Mucosa of descending colon (tissue), 3 donors: ENCODE results near the gene DIDO1. TPM values are rescaled to one million over a fixed set of nuclear protein-coding genes. Genes with fewer than 3 reads are reported as not detected.
A peak's percentile ranks its signal among the peaks of the same experiment; 100 is the strongest.

ENCODE experiments used
- ATAC-seq: fragments of 200-7000 bp; cut with Tn5 transposase; one replicate; pipeline ENCODE4 v1.9.1; 2020; ENCODE audit warnings: mild to moderate bottlenecking, moderate library complexity
- DNase-seq, 3 donors: peaks; one replicate each; pipeline ENCODE4 v3.0.0-alpha.2; 2020
- H3K36me3 ChIP-seq: fragments of 200-600 bp; one replicate; pipeline ENCODE4 v1.8.0; 2021; ENCODE audit warnings: low read depth, mild to moderate bottlenecking
- H3K4me1 ChIP-seq: fragments of 200-600 bp; one replicate; pipeline ENCODE4 v1.8.0; 2021; ENCODE audit warnings: low read depth, mild to moderate bottlenecking
- H3K4me3 ChIP-seq: fragments of 200-600 bp; one replicate; pipeline ENCODE4 v1.8.0; 2021; ENCODE audit warnings: mild to moderate bottlenecking
- H3K9me3 ChIP-seq: fragments of 200-600 bp; one replicate; pipeline ENCODE4 v1.8.0; 2021; ENCODE audit warnings: mild to moderate bottlenecking
- intact Hi-C, 2 donors: fragments of 100-400 bp; cut with DNase I in 1 of 2; cut with micrococcal nuclease in 1 of 2; formaldehyde crosslinking; loops; one replicate each; pipeline versions ENCODE4 v1.11.0 to v1.11.1; 2022; cut with DNase I, micrococcal nuclease
- total RNA-seq, 3 donors: library from RNA; stranded (reverse); fragmentation: NEBNext Ultra II Directional in 2 of 3; extraction: Animal tissue kit (Norgen Biotek cat#: 25700) in 2 of 3; gene quantifications; one replicate each; pipeline versions ENCODE4 v1.2.1 to v1.2.4, GENCODE V29; 2021 to 2023
- TF ChIP-seq, protein P1 (sequence below): fragments of 200-600 bp; IDR thresholded peaks from one replicate; pipeline ENCODE4 v1.8.0; 2022; ENCODE audit warnings: antibody characterized with exemption, mild to moderate bottlenecking
- donor health status: DM: no; HTN: no; CAD: no; lungs with moderate emphysema.
- donor health status: DM: no; HTN: no; CAD: no.
- donor health status: DM: no; HTN: yes; CAD: no.

Gene DIDO1
- total RNA-seq, 3 donors from 2014 or later = 53.4 to 72.5 (median 67.4) TPM

- ATAC-seq (no peak), DNase-seq (no peak)
- Histone ChIP-seq H3K36me3 (no peaks in the 10 kb centered on the region), H3K4me1 (no peaks in the 10 kb centered on the region), H3K9me3 (no peaks in the 10 kb centered on the region), H3K4me3 (no peak overlapping the region)
- TF ChIP-seq, protein P1, sequence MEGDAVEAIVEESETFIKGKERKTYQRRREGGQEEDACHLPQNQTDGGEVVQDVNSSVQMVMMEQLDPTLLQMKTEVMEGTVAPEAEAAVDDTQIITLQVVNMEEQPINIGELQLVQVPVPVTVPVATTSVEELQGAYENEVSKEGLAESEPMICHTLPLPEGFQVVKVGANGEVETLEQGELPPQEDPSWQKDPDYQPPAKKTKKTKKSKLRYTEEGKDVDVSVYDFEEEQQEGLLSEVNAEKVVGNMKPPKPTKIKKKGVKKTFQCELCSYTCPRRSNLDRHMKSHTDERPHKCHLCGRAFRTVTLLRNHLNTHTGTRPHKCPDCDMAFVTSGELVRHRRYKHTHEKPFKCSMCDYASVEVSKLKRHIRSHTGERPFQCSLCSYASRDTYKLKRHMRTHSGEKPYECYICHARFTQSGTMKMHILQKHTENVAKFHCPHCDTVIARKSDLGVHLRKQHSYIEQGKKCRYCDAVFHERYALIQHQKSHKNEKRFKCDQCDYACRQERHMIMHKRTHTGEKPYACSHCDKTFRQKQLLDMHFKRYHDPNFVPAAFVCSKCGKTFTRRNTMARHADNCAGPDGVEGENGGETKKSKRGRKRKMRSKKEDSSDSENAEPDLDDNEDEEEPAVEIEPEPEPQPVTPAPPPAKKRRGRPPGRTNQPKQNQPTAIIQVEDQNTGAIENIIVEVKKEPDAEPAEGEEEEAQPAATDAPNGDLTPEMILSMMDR = no peak
- intact Hi-C loops = loop anchor here in 1 of 2 donors (10.0 kb wide), 1 partner anchor 132 kb away; the partner anchor contains the start of gene BHLHE23
These were observed 53.0 kb downstream of the DIDO1 start for GRCh38 chr20:62873280-62873679.

- intact Hi-C loops = loop anchor here in 1 of 2 donors (10.0 kb wide), 1 partner anchor 132 kb away; the partner anchor contains the start of gene BHLHE23
- Histone ChIP-seq H3K4me3 (no peak overlapping the region), H3K4me1 (no peaks in the 10 kb centered on the region), H3K9me3 (no peaks in the 10 kb centered on the region), H3K36me3 (no peaks in the 10 kb centered on the region)
- no peak for DNase-seq
- TF ChIP-seq, protein P1 = no peak
- ATAC-seq = no peak
These were observed 53.4 kb downstream of the DIDO1 start for GRCh38 chr20:62872862-62873261.

DNA sequence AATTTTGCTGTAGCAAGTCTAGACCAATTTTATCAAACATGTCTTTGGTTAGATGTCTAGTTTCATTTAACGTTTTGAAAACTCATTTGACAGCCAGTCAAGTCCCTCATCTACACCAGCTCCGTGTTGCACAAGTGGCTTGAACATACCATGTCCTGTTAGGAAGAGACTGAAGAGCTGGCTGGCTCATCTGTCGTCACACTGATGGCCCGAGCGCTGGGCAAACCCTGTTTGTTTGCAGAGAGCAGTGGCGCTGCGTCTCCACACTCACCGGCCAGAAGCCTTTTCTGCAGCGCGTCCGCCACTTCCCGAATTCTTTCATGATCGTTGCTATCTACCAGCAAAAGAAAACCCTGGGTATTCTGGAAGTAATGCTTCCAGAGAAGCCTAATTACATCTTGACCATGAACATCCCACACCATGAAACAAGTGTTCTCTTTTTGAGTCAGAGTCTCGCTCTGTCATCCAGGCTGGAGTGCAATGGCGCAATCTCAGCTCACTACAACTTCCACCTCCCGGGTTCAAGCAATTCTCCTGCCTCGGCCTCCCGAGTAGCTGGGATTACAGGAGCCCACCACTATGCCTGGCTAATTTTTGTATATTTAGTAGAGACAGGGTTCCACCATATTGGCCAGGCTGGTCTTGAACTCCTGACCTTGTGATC is 54.0 kb downstream of the DIDO1 start:
- H3K4me1 ChIP-seq = no peaks in the 10 kb centered on the region
- no peaks in the 10 kb centered on the region for H3K36me3 ChIP-seq
- no peaks in the 10 kb centered on the region for H3K9me3 ChIP-seq
- H3K4me3 ChIP-seq = no peak overlapping the region
- ATAC-seq (no peak), DNase-seq (no peak)
- intact Hi-C loops = loop anchor here in 1 of 2 donors (10.0 kb wide), 1 partner anchor 132 kb away; the partner anchor contains the start of gene BHLHE23
- TF ChIP-seq, protein P1 = no peak

- no peak for DNase-seq
- Histone ChIP-seq H3K4me3 (no peak overlapping the region), H3K36me3 (no peaks in the 10 kb centered on the region), H3K9me3 (no peaks in the 10 kb centered on the region), H3K4me1 (peaks cover 7% of the 10 kb centered on the region)
- ATAC-seq = no peak
- intact Hi-C loops = no loop called here
- TF ChIP-seq, protein P1 = no peak
These were observed 62.1 kb downstream of the DIDO1 start for GRCh38 chr20:62864207-62864606.

GRCh38 chr20:62861726-62862336 is 64.5 kb downstream of the DIDO1 start, which contains the start of gene TCFL5:
TCFL5 (minus strand) TSS chr20:62861822; CDS start chr20:62861670, 152 bp downstream.
- Histone ChIP-seq H3K9me3 (no peaks in the 10 kb centered on the region), H3K4me1 (peaks cover 7% of the 10 kb centered on the region), H3K36me3 (no peaks in the 10 kb centered on the region), H3K4me3 (peak within 1 kb of the TSS; percentile 22)
- intact Hi-C loops = no loop called here
- TF ChIP-seq, protein P1 = no peak
- ATAC-seq (peak; percentile 100), DNase-seq (peak; percentile 89 to 97 (median 93))
